ENCODE results near the gene SOX13.

- TF ChIP-seq ZBTB43 (CRISPR knock-in tag; IDR thresholded peaks at IDR 0.05) (no peak), CTCF (IDR thresholded peaks at IDR 0.05) (no peak), TEAD4 (CRISPR knock-in tag; IDR thresholded peaks at IDR 0.05) (no peak), ESRRA (CRISPR knock-in tag; IDR thresholded peaks at IDR 0.05; ENCODE audit: borderline replicate concordance) (no peak), CREM (CRISPR knock-in tag; IDR thresholded peaks at IDR 0.05) (no peak)
Measured at GRCh38 chr1:204036882-204037655, 35.8 kb upstream of the SOX13 start.

Measured in WTC11 (cell line).